ENCODE measurements around the gene R3HDML. TPM values are rescaled to one million over a fixed set of nuclear protein-coding genes. Genes with fewer than 3 reads are reported as not detected.

Gene R3HDML
- total and polyA plus RNA-seq, 9 of the 15 experiments (the other 6 are each of a cell fraction or from before 2014, with no cell fraction given) = not detected

GRCh38 chr20:44310664-44311639, 25.9 kb upstream of the R3HDML start, which contains the start of gene FITM2 (continued):
- TF ChIP-seq ZNF395 (CRISPR knock-in tag; IDR thresholded peaks at IDR 0.05) (no peak), TCFL5 (CRISPR knock-in tag; conservative IDR thresholded peaks at IDR 0.05) (no peak), HDGF (IDR thresholded peaks at IDR 0.05) (no peak), POLR2G (IDR thresholded peaks at IDR 0.05; ENCODE audit: low read depth, low read length) (peak; percentile 72), ADNP (tag; IDR thresholded peaks at IDR 0.05) (no peak), FOXP1 (CRISPR knock-in tag; IDR thresholded peaks at IDR 0.05) (peak; percentile 80; the same call in 1 of the 2 replicates), ZC3H4 (CRISPR knock-in tag; IDR thresholded peaks at IDR 0.05; ENCODE audit: borderline replicate concordance) (no peak), ZNF253 (CRISPR knock-in tag; conservative IDR thresholded peaks at IDR 0.05) (no peak), ETV6 (IDR thresholded peaks at IDR 0.05; ENCODE audit: borderline replicate concordance in 1 of 2, low read depth in 2 of 2, low read length in 1 of 2) (no peak), ETV6 (CRISPR knock-in tag; IDR thresholded peaks at IDR 0.05; ENCODE audit: borderline replicate concordance) (no peak)
- TF ChIP-seq, protein P1, sequence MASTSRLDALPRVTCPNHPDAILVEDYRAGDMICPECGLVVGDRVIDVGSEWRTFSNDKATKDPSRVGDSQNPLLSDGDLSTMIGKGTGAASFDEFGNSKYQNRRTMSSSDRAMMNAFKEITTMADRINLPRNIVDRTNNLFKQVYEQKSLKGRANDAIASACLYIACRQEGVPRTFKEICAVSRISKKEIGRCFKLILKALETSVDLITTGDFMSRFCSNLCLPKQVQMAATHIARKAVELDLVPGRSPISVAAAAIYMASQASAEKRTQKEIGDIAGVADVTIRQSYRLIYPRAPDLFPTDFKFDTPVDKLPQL (IDR thresholded peaks at IDR 0.05; ENCODE audit: extremely low read depth, insufficient read length) = no peak
- TF ChIP-seq, protein P2, sequence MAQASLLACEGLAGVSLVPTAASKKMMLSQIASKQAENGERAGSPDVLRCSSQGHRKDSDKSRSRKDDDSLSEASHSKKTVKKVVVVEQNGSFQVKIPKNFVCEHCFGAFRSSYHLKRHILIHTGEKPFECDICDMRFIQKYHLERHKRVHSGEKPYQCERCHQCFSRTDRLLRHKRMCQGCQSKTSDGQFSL (CRISPR knock-in tag; IDR thresholded peaks at IDR 0.05) = no peak
- TF ChIP-seq, protein P2 (tag; IDR thresholded peaks at IDR 0.05) = no peak
- TF ChIP-seq, protein P3, sequence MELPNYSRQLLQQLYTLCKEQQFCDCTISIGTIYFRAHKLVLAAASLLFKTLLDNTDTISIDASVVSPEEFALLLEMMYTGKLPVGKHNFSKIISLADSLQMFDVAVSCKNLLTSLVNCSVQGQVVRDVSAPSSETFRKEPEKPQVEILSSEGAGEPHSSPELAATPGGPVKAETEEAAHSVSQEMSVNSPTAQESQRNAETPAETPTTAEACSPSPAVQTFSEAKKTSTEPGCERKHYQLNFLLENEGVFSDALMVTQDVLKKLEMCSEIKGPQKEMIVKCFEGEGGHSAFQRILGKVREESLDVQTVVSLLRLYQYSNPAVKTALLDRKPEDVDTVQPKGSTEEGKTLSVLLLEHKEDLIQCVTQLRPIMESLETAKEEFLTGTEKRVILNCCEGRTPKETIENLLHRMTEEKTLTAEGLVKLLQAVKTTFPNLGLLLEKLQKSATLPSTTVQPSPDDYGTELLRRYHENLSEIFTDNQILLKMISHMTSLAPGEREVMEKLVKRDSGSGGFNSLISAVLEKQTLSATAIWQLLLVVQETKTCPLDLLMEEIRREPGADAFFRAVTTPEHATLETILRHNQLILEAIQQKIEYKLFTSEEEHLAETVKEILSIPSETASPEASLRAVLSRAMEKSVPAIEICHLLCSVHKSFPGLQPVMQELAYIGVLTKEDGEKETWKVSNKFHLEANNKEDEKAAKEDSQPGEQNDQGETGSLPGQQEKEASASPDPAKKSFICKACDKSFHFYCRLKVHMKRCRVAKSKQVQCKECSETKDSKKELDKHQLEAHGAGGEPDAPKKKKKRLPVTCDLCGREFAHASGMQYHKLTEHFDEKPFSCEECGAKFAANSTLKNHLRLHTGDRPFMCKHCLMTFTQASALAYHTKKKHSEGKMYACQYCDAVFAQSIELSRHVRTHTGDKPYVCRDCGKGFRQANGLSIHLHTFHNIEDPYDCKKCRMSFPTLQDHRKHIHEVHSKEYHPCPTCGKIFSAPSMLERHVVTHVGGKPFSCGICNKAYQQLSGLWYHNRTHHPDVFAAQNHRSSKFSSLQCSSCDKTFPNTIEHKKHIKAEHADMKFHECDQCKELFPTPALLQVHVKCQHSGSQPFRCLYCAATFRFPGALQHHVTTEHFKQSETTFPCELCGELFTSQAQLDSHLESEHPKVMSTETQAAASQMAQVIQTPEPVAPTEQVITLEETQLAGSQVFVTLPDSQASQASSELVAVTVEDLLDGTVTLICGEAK (IDR thresholded peaks at IDR 0.05) = peak; percentile 54
- TF ChIP-seq, protein P3 (CRISPR knock-in tag; IDR thresholded peaks at IDR 0.05) = no peak

All from K562 (cell line).